BE2C (cell line): ENCODE results near the gene DPEP3.
"Not testable (repeated sequence)": the region's sequence is repeated elsewhere in the genome, so short reads cannot be mapped to it uniquely, and the experiment has no call there.

Source experiments
- DNase-seq: peaks from one replicate; pipeline ENCODE4 v3.0.0-alpha.2; 2020
- H3K27me3 ChIP-seq: fragments of 250-450 bp; sonication (Bioruptor Pico); 2 replicates; pipeline ENCODE4 v1.5.1; 2020; ENCODE audit warnings: mild to moderate bottlenecking
- H3K36me3 ChIP-seq: fragments of 250-450 bp; sonication (Bioruptor Pico); 2 replicates; pipeline ENCODE4 v1.5.1; 2020; ENCODE audit warnings: mild to moderate bottlenecking
- H3K4me1 ChIP-seq: fragments of 250-450 bp; sonication (Bioruptor Pico); 2 replicates; pipeline ENCODE4 v1.5.1; 2020
- H3K4me3 ChIP-seq: 2 replicates; pipeline ENCODE4 v1.5.1; 2011; ENCODE audit warnings: low read depth, low read length
- H3K9me3 ChIP-seq: fragments of 250-450 bp; sonication (Bioruptor Pico); 2 replicates; pipeline ENCODE4 v1.5.1; 2020
- TF ChIP-seq, protein P1 (sequence below): IDR thresholded peaks from 2 replicates; pipeline ENCODE4 v1.5.1; 2012; ENCODE audit warnings: mild to moderate bottlenecking, low read depth, low read length

Gene DPEP3

GRCh38 chr16:67941469-67942199, 38.7 kb downstream of the DPEP3 start:
- Histone ChIP-seq H3K4me3 (no peak overlapping the region), H3K9me3 (no peaks in the 10 kb centered on the region), H3K27me3 (no peaks in the 10 kb centered on the region), H3K36me3 (no peaks in the 10 kb centered on the region), H3K4me1 (peaks cover 7% of the 10 kb centered on the region)
- DNase-seq, result peak; percentile 69
- TF ChIP-seq, protein P1, sequence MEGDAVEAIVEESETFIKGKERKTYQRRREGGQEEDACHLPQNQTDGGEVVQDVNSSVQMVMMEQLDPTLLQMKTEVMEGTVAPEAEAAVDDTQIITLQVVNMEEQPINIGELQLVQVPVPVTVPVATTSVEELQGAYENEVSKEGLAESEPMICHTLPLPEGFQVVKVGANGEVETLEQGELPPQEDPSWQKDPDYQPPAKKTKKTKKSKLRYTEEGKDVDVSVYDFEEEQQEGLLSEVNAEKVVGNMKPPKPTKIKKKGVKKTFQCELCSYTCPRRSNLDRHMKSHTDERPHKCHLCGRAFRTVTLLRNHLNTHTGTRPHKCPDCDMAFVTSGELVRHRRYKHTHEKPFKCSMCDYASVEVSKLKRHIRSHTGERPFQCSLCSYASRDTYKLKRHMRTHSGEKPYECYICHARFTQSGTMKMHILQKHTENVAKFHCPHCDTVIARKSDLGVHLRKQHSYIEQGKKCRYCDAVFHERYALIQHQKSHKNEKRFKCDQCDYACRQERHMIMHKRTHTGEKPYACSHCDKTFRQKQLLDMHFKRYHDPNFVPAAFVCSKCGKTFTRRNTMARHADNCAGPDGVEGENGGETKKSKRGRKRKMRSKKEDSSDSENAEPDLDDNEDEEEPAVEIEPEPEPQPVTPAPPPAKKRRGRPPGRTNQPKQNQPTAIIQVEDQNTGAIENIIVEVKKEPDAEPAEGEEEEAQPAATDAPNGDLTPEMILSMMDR, result no peak

DNA sequence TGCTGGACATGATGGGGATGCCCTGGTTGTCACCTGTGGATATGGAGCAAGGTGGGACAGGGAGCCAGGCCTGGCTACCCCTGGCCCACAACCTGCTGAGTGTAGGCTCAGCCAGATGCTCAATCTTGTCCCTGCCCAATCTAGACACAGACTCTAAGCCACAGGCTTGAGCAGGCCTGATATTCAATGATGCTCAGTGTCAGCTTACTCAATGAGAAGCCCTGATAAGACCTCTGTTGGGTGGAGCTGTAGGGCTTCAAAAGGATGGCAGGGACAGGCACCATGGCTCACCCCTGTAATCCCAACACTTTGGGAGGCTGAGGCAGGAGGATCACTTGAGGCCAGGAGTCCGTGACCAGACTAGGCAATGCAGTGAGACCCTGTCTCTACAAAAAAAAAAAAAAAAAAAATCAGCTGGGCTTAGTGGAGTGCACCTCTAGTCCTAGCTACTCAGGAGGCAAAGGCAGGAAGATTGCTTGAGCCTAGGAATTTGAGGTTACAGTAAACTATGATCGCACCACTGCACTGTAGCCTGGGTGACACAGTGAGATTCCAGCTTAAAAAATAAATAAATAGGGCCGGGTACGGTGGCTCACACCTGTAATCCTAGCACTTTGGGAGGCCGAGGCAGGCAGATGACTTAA, 39.7 kb downstream of the DPEP3 start:
- no peaks in the 10 kb centered on the region for H3K9me3 ChIP-seq
- H3K36me3 ChIP-seq, result no peaks in the 10 kb centered on the region
- no peak overlapping the region for H3K4me3 ChIP-seq
- no peaks in the 10 kb centered on the region for H3K27me3 ChIP-seq
- no peak for DNase-seq
- H3K4me1 ChIP-seq, result peaks cover 7% of the 10 kb centered on the region
- TF ChIP-seq, protein P1, result no peak

DNA sequence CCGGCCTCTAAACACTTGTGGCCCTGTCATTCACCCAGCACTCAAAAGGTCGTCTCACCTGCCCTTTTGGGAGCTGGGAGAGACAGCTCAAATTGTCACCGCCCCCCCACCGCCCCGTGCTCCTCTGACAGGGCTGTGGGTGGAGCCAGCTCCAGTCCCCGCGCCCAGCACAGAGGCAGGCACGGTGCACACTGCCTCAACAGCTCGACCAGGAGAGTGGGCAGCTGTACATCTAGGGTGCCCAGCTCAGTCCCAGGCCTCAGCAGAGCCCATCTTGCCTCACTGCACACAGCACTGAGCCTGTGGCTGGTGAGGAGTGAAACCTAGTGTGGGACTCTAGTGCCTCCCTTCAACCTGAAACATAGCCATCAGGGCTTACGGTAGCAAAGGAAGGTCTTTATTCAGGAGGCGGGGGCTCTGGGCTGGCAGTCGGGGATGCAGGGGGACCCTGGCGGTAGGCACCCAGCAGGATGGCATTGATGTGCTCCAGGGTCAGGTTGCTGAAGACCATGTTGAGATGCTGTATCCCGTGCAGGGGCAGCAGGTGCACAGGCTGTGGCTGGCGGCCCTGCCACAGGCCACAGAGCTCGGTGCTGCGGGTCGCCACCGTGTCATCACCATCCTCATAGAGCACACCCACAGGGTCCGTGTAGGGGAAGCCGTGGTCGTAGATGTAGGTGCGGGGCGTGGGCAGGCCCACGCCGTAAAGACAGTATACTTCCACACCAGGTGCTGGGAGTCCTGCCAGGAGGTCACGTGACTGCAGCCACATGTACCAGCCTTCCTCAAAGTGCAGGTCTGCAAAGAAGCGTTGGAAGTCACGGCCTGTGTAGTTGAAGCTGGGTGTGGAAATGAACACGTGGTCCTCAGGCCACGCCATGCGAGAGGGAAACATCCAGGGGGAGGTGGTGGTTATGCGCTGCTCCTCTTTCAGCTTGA, 40.5 kb downstream of the DPEP3 start:
- no peak for DNase-seq

DNA sequence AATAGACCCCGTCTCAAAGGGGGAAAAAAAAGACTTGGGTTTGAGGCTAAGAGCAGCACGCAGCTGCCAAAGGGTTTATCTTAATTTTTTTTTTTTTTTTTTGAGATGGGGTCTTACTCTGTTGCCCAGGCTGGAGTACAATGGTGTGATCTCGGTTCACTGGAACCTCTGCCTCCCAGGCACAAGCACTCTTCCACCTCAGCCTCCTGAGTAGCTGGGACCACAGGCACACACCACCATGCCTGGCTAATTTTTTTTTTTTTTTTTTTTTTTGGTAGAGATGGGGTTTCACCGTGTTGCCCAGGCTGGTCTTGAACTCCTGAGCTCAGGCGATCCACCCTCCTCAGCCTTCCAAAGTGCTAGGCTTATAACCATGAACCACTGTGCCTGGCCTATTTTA, 42.6 kb downstream of the DPEP3 start:
- H3K36me3 ChIP-seq, H3K4me3 ChIP-seq, H3K27me3 ChIP-seq, DNase-seq, H3K9me3 ChIP-seq, H3K4me1 ChIP-seq: not testable (repeated sequence)

More for the DNA sequence above, 40.5 kb downstream of the DPEP3 start:
- Histone ChIP-seq H3K36me3 (no peaks in the 10 kb centered on the region), H3K9me3 (no peaks in the 10 kb centered on the region), H3K27me3 (no peaks in the 10 kb centered on the region), H3K4me3 (no peak overlapping the region), H3K4me1 (peaks cover 7% of the 10 kb centered on the region)
- TF ChIP-seq, protein P1, result no peak

GRCh38 chr16:67936880-67937605, 43.3 kb downstream of the DPEP3 start:
- H3K4me3 ChIP-seq, result peak overlapping the region; percentile 86
- H3K4me1 ChIP-seq, result peaks cover 4% of the 10 kb centered on the region
- no peaks in the 10 kb centered on the region for H3K9me3 ChIP-seq
- DNase-seq, result no peak
- no peaks in the 10 kb centered on the region for H3K36me3 ChIP-seq
- no peaks in the 10 kb centered on the region for H3K27me3 ChIP-seq
- TF ChIP-seq, protein P1, result no peak
